Ishikawa (cell line): Measurements from ENCODE around the gene PLEKHG1.

Experiments used
- CEBPB ChIP-seq: IDR thresholded peaks from 2 replicates; pipeline ENCODE4 v1.6.1; 2012
- CREB1 ChIP-seq: IDR thresholded peaks from 2 replicates; pipeline ENCODE4 v1.6.1; 2012; ENCODE audit warnings: low read depth
- EGR1 ChIP-seq: IDR thresholded peaks from 2 replicates; pipeline ENCODE4 v1.6.1; 2012
- EP300 ChIP-seq: IDR thresholded peaks from 2 replicates; pipeline ENCODE4 v1.6.1; 2012; ENCODE audit warnings: borderline replicate concordance
- FOXM1 ChIP-seq: IDR thresholded peaks from 2 replicates; pipeline ENCODE4 v1.6.1; 2012; ENCODE audit warnings: low read depth, borderline replicate concordance
- NFIC ChIP-seq: IDR thresholded peaks from 2 replicates; pipeline ENCODE4 v1.6.1; 2012
- RAD21 ChIP-seq: IDR thresholded peaks from 2 replicates; pipeline ENCODE4 v1.6.1; 2012; ENCODE audit warnings: low read depth
- TAF1 ChIP-seq: IDR thresholded peaks from 2 replicates; pipeline ENCODE4 v1.6.1; 2012; ENCODE audit warnings: low read depth, mild to moderate bottlenecking
- TCF12 ChIP-seq: IDR thresholded peaks from 2 replicates; pipeline ENCODE4 v1.6.1; 2012; ENCODE audit warnings: low read depth
- TEAD4 ChIP-seq: IDR thresholded peaks from 2 replicates; pipeline ENCODE4 v1.6.1; 2012
- YY1 ChIP-seq: IDR thresholded peaks from 2 replicates; pipeline ENCODE4 v1.6.1; 2012; ENCODE audit warnings: low read depth
- ZBTB7A ChIP-seq: IDR thresholded peaks from 2 replicates; pipeline ENCODE4 v1.6.1; 2012; ENCODE audit warnings: low read depth
- TF ChIP-seq, protein P1 (sequence below): IDR thresholded peaks from 2 replicates; pipeline ENCODE4 v1.6.1; 2012; ENCODE audit warnings: low read depth, mild to moderate bottlenecking
- TF ChIP-seq, protein P2 (sequence below): IDR thresholded peaks from 2 replicates; pipeline ENCODE4 v1.6.1; 2012
- TF ChIP-seq, protein P3 (sequence below): IDR thresholded peaks from 2 replicates; pipeline ENCODE4 v1.6.1; 2012

The PLEKHG1 gene

DNA sequence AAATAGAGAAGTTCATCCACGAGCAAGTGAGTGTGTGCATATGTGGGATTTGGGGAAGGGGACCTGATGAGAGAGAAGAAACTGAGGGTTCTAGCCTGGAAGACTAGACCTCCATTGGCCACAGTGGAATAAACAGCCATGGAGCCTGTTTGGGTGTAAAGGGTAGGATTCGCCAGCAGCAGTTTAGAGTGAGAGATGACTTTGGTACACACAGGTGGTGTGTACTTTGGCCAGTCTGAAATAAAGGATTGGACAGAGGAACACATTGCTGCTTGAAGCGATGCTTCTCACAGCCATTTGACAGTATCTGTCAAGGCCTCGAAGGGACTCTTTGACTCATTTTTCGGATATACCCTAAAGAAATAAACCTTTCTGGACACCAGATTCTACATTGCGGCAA, 29.2 kb downstream of the PLEKHG1 start:
- TF ChIP-seq CEBPB (no peak), FOXM1 (no peak), TAF1 (no peak), EP300 (no peak), YY1 (no peak), TCF12 (no peak), RAD21 (no peak), ZBTB7A (no peak)
- TF ChIP-seq, protein P1, sequence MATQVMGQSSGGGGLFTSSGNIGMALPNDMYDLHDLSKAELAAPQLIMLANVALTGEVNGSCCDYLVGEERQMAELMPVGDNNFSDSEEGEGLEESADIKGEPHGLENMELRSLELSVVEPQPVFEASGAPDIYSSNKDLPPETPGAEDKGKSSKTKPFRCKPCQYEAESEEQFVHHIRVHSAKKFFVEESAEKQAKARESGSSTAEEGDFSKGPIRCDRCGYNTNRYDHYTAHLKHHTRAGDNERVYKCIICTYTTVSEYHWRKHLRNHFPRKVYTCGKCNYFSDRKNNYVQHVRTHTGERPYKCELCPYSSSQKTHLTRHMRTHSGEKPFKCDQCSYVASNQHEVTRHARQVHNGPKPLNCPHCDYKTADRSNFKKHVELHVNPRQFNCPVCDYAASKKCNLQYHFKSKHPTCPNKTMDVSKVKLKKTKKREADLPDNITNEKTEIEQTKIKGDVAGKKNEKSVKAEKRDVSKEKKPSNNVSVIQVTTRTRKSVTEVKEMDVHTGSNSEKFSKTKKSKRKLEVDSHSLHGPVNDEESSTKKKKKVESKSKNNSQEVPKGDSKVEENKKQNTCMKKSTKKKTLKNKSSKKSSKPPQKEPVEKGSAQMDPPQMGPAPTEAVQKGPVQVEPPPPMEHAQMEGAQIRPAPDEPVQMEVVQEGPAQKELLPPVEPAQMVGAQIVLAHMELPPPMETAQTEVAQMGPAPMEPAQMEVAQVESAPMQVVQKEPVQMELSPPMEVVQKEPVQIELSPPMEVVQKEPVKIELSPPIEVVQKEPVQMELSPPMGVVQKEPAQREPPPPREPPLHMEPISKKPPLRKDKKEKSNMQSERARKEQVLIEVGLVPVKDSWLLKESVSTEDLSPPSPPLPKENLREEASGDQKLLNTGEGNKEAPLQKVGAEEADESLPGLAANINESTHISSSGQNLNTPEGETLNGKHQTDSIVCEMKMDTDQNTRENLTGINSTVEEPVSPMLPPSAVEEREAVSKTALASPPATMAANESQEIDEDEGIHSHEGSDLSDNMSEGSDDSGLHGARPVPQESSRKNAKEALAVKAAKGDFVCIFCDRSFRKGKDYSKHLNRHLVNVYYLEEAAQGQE: no peak
- TF ChIP-seq, protein P2, sequence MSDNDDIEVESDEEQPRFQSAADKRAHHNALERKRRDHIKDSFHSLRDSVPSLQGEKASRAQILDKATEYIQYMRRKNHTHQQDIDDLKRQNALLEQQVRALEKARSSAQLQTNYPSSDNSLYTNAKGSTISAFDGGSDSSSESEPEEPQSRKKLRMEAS: no peak
- TF ChIP-seq, protein P3, sequence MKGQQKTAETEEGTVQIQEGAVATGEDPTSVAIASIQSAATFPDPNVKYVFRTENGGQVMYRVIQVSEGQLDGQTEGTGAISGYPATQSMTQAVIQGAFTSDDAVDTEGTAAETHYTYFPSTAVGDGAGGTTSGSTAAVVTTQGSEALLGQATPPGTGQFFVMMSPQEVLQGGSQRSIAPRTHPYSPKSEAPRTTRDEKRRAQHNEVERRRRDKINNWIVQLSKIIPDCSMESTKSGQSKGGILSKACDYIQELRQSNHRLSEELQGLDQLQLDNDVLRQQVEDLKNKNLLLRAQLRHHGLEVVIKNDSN: no peak

DNA sequence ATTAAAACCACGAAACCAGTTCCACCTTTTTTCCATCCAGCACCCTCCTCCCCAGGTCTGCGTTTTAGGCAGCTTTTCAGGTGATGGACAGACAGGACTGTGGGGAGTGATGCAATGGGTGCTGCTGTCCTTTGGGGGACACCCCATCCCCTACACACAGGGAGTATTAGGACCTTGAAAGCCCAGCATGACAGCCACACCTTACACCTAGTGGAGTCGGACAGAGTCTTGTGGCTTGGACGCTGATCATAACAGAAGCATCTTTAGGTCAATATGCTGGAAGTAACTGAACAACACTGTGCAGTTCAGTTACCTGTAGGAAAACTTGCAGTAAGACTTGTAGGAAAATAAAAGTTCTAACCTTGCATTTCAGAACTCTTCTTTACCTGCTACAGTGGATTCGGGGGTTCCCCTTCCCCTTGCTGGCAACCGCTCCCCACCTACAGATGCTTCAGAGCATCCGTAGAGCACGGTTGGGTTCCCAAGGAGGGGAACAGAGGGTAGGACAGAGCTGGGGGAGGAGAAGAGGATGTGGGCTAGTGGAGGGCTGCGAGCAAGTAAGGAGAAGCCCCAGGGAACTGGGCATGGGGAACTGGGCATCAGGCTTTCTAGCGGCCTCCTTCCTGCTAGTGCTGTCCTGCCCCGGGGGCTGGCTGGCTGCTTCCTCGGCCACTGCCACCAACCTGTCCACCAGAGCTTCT, 31.7 kb downstream of the PLEKHG1 start:
- TF ChIP-seq TEAD4: no peak
- TF ChIP-seq, protein P1: no peak
- TF ChIP-seq TAF1: no peak
- no peak for TF ChIP-seq CEBPB
- no peak for TF ChIP-seq FOXM1
- TF ChIP-seq, protein P3: no peak

DNA sequence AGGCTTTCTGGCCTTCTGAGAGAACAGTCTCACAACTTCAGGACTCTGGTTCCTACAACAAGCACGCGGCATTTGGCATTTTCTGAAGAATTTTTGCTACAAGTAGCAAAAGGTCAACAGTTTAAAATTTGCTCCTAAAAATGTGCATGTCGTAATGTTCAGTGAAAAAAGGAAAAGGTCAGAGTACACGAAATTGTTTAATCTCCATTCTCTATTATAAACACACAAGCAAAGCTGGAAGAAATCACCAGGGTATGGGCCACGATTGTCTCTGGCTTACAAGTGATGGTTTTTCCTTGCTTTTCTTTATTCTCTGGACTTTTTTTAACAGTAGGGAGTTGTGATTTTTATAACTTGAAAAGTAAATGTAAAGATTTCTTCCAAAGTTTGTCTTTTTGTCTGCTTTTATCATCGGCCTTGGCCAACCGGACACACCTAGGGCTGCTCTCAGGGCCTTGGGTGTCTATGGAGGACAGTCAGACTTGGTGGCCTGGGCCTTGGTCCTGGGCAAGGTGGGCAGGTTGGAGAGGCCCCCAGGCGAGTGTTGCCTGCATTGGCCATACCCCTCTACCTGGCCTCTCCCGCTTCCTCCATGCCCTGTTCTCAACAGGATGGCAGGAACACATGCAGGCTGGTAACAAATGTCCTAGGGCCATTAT, 32.4 kb downstream of the PLEKHG1 start:
- TF ChIP-seq YY1 (no peak), RAD21 (no peak), CREB1 (no peak), EP300 (no peak), TCF12 (no peak), NFIC (no peak), EGR1 (no peak), FOXM1 (no peak), TAF1 (no peak)
- TF ChIP-seq, protein P2: no peak
- TF ChIP-seq, protein P1: no peak

DNA sequence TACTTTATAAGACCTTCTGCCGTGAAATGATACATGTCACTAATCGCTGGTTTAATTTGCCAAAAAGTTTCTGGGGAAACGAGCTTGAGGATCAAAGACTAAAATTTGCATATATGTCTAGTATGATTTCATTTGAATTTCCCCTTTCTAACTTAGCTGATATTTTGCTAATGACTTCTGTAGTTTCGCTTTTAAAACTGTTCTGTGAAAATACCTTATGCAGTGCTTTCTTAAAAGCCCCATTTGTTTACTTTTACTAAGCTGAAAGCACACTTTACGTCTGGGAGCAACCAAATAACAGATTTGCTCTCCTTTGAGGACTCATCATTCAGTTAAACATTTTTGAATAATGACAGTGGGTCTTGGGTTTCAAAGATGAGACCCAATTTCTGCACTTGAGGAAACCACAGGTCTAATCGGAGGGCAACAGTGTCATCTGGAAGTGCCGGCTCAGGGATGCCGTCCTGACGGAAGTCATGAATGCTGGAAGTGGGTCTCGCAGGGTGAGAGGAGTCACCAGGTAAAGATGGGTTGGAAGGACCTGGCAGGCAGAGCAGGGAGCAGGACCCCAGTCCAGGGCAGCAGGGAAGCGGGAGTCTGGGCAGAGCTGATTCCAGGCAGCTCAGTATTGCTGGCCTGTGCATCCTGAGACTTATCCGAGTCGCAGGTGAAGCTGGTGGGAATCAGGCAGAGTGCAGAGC, 33.2 kb downstream of the PLEKHG1 start:
- no peak for TF ChIP-seq ZBTB7A
- no peak for TF ChIP-seq EGR1
- no peak for TF ChIP-seq RAD21
- no peak for TF ChIP-seq NFIC
- TF ChIP-seq, protein P3: no peak
- TF ChIP-seq TAF1: no peak
- TF ChIP-seq TCF12: no peak
- no peak for TF ChIP-seq CREB1
- TF ChIP-seq TEAD4: no peak
- TF ChIP-seq EP300: no peak
- no peak for TF ChIP-seq FOXM1
- no peak for TF ChIP-seq CEBPB
- TF ChIP-seq, protein P2: no peak
- TF ChIP-seq, protein P1: no peak
- TF ChIP-seq YY1: no peak
